HepG2 (cell line): ENCODE data around the gene WIF1.

Experiments used
- CTCF ChIP-seq: sonication (generic); formaldehyde crosslinking; IDR thresholded peaks from 2 replicates; pipeline ENCODE4 v1.5.0; 2020; ENCODE audit warnings: mild to moderate bottlenecking, missing genetic modification reagents, moderate library complexity
- POLR2A ChIP-seq, 2 experiments: IDR thresholded peaks; 2 replicates each; pipeline ENCODE4 v1.6.1; 2011; ENCODE audit warnings: low read depth in 2 of 2, low read length in 2 of 2, mild to moderate bottlenecking in 1 of 2, moderate library complexity in 1 of 2; ENCODE audit not compliant: insufficient read depth in 1 of 2
- SP1 ChIP-seq, 2 experiments: fragments of 450-650 bp in 1 of 2; sonication (generic) in 1 of 2; formaldehyde crosslinking in 1 of 2; IDR thresholded peaks; 2 replicates each; pipeline versions ENCODE4 v1.4.0 to v1.6.1; 2016 to 2020; ENCODE audit warnings: missing genetic modification reagents in 1 of 2
- YY1 ChIP-seq: IDR thresholded peaks from 2 replicates; pipeline ENCODE4 v1.6.1; 2011; ENCODE audit warnings: low read length, low read depth, moderate library complexity, mild to moderate bottlenecking; ENCODE audit not compliant: insufficient read depth, insufficient replicate concordance
- ZKSCAN8 ChIP-seq: IDR thresholded peaks from 2 replicates; pipeline ENCODE4 v1.6.1; 2016; ENCODE audit warnings: borderline replicate concordance, missing genetic modification reagents, missing compliant biosample characterization
- ZNF614 ChIP-seq: IDR thresholded peaks from 2 replicates; pipeline ENCODE4 v1.6.1; 2018; ENCODE audit warnings: missing biosample characterization, missing genetic modification reagents, inconsistent platforms, borderline replicate concordance

GRCh38 chr12:65147312-65147905 lies 26.3 kb upstream of the WIF1 start:
- TF ChIP-seq CTCF (CRISPR knock-in tag) (no peak), SP1 (IDR thresholded peaks at IDR 0.05) (no peak), SP1 (CRISPR knock-in tag; IDR thresholded peaks at IDR 0.05) (no peak), YY1 (no peak), ZNF614 (no peak), POLR2A (IDR thresholded peaks at IDR 0.05; ENCODE audit: insufficient read depth in 1 of 2, low read depth in 2 of 2, low read length in 2 of 2) (no peak), ZKSCAN8 (CRISPR knock-in tag) (no peak)
